M059J (cell line): ENCODE measurements around the gene SPOUT1. TPM values are rescaled to one million over a fixed set of nuclear protein-coding genes. Genes with fewer than 3 reads are reported as not detected.

ENCODE experiments used
- DNase-seq: peaks from one replicate; pipeline ENCODE4 v3.0.0-alpha.2; 2012; ENCODE audit warnings: low read depth
- total RNA-seq: library from RNA; depleted of rRNA; stranded (reverse); fragments of >200 nt; shearing (Covaris generic); gene quantifications from 2 replicates; pipeline ENCODE4 v1.2.3, GENCODE V29; 2014; rRNA removed

SPOUT1 gene
- total RNA-seq, 1 experiment from 2014 or later = 37.2 TPM

DNA sequence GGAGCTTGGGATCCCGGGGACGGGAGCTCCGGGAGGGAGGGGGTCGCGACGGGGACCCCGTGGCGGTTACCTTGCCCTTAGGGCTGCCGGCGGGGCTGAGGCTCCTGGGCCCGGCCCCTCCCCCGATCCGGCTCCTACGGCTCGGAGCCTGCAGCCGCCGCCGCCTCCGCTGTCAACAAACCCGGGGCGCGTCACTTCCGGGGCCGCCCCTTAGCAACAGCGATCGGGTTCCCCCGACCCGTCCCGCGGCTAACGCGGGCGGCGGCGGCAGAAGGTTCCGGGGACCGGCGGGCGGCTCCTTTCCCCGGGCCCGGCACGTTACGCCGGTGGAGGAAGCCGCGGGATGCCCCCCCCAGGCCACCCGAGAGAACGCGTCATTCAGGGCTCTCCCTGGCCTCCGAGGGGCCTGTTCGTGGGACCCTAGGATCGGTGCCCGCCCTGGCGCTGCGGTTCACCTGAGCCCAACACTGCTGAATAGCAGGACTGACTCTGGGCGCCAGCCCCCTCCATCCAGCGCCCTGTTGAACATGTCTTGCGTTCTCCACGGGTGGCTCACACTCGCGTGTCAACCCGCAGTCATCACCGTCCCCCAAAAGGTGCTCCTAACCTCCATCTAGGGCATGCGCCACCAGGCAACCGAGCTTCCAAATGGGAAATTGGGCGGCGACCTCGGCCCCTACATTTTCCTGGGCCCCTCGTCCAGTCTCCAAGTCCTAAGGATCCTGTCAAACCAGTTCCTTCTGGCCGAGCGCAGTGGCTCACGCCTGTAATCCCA lies 57.7 kb downstream of the SPOUT1 start, which contains the start of gene ZER1:
Gene ZER1, minus strand, starts transcription at position 183 of the 775 bp plus-strand sequence. CDS start 16,362 bp downstream, outside the sequence.
- DNase-seq = peak; percentile 84

DNA sequence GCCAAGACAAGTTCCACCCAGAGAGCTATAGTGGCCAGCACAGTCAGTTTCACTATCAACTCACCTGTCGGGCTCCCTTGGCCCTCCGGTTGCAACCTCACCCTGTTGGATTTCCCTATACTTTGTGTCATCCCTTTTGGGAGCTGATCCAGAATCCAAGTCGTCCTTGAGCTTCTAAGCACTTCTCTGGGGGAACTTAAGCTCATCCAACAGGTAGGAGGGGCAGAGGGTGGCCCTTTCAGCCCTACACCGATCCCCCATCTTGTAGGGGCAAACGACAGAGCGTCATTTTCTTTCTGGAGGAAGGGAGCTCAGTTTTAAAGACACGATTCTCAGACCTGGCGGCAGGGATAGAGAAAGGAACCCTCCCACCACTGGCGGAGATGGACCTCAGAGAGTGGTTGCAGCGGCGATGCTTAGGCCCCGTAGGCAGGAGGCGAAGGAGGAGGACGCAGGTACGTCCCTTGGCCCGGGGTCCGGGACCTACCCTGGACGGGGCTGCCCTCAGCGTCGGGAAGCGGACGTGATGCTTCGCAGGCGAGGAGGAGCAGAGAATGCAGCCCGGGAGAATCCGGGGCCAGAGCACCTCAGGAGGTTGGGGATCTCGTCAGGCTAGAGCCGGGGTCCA lies 58.4 kb downstream of the SPOUT1 start:
- peak; percentile 42 for DNase-seq

DNA sequence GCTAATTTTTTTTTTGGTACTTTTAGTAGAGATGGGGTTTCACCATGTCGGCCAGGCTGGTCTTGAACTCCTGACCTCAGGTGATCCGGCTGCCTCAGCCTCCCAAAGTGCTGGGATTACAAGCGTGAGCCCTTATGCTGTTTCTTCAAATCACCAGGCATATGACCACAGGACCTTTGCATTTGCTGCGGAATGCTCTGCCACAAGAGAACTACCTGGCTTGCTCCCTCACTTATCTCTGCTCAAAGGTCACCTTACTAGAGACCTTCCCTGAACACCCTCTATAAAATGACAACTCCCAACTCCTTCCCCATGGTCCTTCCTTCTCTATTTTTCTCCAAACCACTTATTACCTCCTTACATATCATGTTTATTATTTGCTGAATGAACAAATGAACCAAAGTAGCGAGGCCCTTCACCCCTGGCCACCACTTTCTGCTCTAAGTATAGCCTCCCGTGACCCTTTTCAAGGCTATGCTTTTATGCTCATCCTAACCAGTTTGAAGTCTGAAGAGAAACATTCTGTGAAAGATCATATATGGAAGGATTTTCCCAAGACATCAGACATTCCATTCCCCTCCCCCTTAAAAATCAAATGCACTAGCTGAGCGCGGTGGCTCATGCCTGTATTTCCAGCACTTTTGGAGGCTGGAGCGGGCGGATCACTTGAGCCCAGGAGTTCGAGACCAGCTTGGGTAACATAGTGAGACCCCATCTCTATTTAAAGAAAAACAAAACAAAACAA lies 59.1 kb downstream of the SPOUT1 start:
- no peak for DNase-seq

Other genes with a start within 250 kb of the SPOUT1 start
- 94.7 and 137 TPM in 2 replicates for gene DYNC2I2, start 172.9 kb downstream of the SPOUT1 start, total RNA-seq
- 430 and 608 TPM in 2 replicates for gene SET, start 140.6 kb downstream of the SPOUT1 start, total RNA-seq
- gene PKN3, start 127.3 kb downstream of the SPOUT1 start, total RNA-seq = 3.5 and 7.4 TPM in 2 replicates
- 154 and 175 TPM in 2 replicates for gene ZDHHC12, start 105.7 kb downstream of the SPOUT1 start, total RNA-seq
- gene ZER1, start 57.9 kb downstream of the SPOUT1 start, total RNA-seq = 24.5 and 30.1 TPM in 2 replicates
- 31.6 and 58.7 TPM in 2 replicates for gene TBC1D13, start 42.5 kb downstream of the SPOUT1 start, total RNA-seq
- 10.3 and 18.9 TPM in 2 replicates for gene ENDOG, start 11.3 kb downstream of the SPOUT1 start, total RNA-seq
- 12.7 and 15.9 TPM in 2 replicates for gene KYAT1, start 52.2 kb upstream of the SPOUT1 start, total RNA-seq
- 47.9 and 65.2 TPM in 2 replicates for gene LRRC8A, start 52.3 kb upstream of the SPOUT1 start, total RNA-seq
- gene PHYHD1, start 91.2 kb upstream of the SPOUT1 start, total RNA-seq = not detected in 2 replicates
- gene DOLK, start 117.8 kb upstream of the SPOUT1 start, total RNA-seq = 23.9 and 29.8 TPM in 2 replicates
- 67.6 and 77.6 TPM in 2 replicates for gene NUP188, start 117.9 kb upstream of the SPOUT1 start, total RNA-seq
- 18.1 and 28.8 TPM in 2 replicates for gene SH3GLB2, start 198.5 kb upstream of the SPOUT1 start, total RNA-seq
- 19.5 and 23.3 TPM in 2 replicates for gene MIGA2, start 206.8 kb upstream of the SPOUT1 start, total RNA-seq